ENCODE measurements around the gene ADAM17.
"Not testable (repeated sequence)": the region's sequence is repeated elsewhere in the genome, so short reads cannot be mapped to it uniquely, and the experiment has no call there.

Gene ADAM17

DNA sequence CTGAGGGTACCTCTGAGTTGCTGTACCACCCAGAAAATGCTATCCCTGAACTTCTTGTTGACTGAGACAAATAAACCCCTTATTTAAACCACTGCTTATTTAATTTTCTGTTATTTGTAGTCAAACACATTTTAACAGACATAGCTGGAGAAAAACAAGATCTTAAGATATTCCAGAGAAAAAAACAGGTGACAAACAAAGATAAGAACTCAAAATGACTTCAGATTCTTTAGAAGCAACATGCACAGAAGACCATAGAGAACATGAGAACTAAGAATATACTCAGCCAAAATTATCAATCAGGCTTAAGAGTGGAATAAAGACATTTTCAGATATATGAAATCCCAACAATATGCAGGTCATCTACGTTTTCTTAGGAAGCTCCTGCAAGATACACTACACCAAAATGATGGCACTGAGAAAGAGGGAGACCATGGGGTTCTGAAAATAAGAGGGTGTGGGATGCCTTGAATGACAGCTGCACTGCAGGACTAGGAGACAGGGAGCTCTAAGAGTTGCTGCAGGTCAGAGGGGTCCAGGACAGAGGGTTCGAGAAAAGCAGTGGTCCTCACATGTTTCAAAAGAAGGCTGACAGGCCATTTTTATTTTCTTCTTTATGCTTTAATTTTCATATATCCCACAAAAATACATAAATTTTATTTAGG is 38.4 kb downstream of the ADAM17 start:
- Histone ChIP-seq H3K9me3 (replicated peaks; ENCODE audit: low read length) (no peaks in the 10 kb centered on the region), H3K27me3 (ENCODE audit: control insufficient read depth, insufficient read depth, low read length) (no peaks in the 10 kb centered on the region), H3K4me1 (ENCODE audit: control insufficient read depth, insufficient read depth, low read length) (peaks cover 6% of the 10 kb centered on the region), H3K36me3 (ENCODE audit: insufficient read depth, low read length) (peaks cover 41% of the 10 kb centered on the region), H3K4me3 (ENCODE audit: low read length) (no peak overlapping the region), H3K9ac (ENCODE audit: low read depth, low read length) (no peak overlapping the region), H3K4me2 (ENCODE audit: low read length) (no peak overlapping the region)

DNA sequence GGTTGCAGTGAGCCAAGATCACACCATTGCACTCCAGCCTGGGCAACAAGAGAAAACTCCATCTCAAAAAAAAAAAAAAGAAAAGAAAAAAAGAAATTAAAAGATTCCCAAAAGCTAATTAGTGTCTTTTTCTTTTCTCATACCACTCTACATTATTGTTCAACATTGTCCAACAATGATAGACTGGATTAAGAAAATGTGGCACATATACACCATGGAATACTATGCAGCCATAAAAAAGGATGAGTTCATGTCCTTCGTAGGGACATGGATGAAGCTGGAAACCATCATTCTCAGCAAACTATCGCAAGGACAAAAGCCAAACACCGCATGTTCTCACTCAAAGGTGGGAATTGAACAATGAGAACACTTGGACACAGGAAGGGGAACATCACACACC is 41.7 kb downstream of the ADAM17 start:
- H3K9me3 ChIP-seq (replicated peaks; ENCODE audit: low read length); H3K4me1 ChIP-seq (ENCODE audit: control insufficient read depth, insufficient read depth, low read length); H3K9ac ChIP-seq (ENCODE audit: low read depth, low read length); H3K4me3 ChIP-seq (ENCODE audit: low read length); H3K27me3 ChIP-seq (ENCODE audit: control insufficient read depth, insufficient read depth, low read length); H3K4me2 ChIP-seq (ENCODE audit: low read length): not testable (repeated sequence)
- peaks cover 37% of the 10 kb centered on the region for H3K36me3 ChIP-seq (ENCODE audit: insufficient read depth, low read length)

DNA sequence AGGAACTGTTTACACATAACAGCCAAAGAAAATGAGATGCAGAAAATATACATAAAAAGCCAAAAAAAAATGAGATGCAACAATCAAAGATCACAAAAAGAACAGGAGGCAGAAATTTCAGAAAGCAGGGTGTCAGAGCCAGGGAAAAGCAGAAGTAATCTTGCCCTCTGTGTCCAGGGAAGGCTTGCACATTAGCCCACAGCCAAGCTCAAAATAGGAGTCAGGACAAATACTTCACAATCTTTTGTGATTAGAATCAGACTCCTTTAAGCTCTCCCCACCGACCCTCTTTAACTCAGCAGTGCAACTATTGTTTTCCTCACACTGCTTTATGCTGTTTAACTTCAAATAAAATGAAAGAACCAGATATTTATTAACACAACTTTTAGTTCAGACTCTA is 46.7 kb downstream of the ADAM17 start:
- no peaks in the 10 kb centered on the region for H3K27me3 ChIP-seq (ENCODE audit: control insufficient read depth, insufficient read depth, low read length)
- no peak overlapping the region for H3K9ac ChIP-seq (ENCODE audit: low read depth, low read length)
- H3K4me2 ChIP-seq (ENCODE audit: low read length), result no peak overlapping the region
- no peaks in the 10 kb centered on the region for H3K9me3 ChIP-seq (replicated peaks; ENCODE audit: low read length)
- peaks cover 35% of the 10 kb centered on the region for H3K36me3 ChIP-seq (ENCODE audit: insufficient read depth, low read length)
- no peaks in the 10 kb centered on the region for H3K4me1 ChIP-seq (ENCODE audit: control insufficient read depth, insufficient read depth, low read length)
- no peak overlapping the region for H3K4me3 ChIP-seq (ENCODE audit: low read length)

DNA sequence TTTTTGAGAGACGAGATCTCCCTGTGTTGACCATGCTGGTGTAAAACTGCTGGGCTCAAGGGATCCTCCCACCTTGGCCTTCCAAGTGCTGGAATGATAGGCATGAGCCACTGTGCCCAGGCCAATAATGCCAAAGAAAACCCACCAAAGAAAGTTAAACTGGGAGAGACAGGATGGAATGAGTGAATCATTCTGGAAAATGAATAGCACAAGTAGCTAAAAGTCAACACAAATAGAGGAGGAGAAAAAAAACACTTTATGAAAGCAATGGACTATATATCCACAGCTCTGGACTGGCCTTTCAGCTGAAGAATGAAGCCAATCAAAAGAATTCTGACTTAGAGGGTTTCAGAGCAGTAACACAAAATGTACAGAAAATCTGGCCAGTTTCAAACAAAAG is 57.4 kb downstream of the ADAM17 start:
- Histone ChIP-seq H3K27me3 (ENCODE audit: control insufficient read depth, insufficient read depth, low read length) (no peaks in the 10 kb centered on the region), H3K9ac (ENCODE audit: low read depth, low read length) (no peak overlapping the region), H3K4me1 (ENCODE audit: control insufficient read depth, insufficient read depth, low read length) (peaks cover 12% of the 10 kb centered on the region), H3K4me3 (ENCODE audit: low read length) (no peak overlapping the region), H3K9me3 (replicated peaks; ENCODE audit: low read length) (no peaks in the 10 kb centered on the region), H3K4me2 (ENCODE audit: low read length) (no peak overlapping the region), H3K36me3 (ENCODE audit: insufficient read depth, low read length) (peaks cover 50% of the 10 kb centered on the region)

DNA sequence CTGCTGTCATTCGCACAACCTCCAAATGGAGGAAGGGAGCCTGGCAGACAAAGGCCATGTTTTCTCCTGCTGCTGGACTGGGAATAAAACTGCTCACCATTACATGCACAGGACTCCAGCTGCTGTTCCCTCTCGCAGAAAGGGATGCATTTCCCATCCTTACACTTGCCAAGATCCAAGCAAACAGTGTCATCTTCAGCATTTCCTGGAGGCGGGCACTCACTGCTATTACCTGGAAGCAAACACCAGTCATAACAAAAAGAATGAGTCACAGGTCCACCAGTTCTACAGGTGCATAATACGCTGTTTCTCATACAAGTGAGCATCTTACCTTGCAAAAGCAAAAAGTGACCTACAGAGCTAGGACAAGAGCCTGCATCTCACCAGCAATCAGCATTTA is 58.6 kb downstream of the ADAM17 start:
- Histone ChIP-seq H3K4me1 (ENCODE audit: control insufficient read depth, insufficient read depth, low read length) (peaks cover 12% of the 10 kb centered on the region), H3K9ac (ENCODE audit: low read depth, low read length) (no peak overlapping the region), H3K27me3 (ENCODE audit: control insufficient read depth, insufficient read depth, low read length) (no peaks in the 10 kb centered on the region), H3K4me3 (ENCODE audit: low read length) (no peak overlapping the region), H3K4me2 (ENCODE audit: low read length) (no peak overlapping the region), H3K36me3 (ENCODE audit: insufficient read depth, low read length) (peaks cover 58% of the 10 kb centered on the region), H3K9me3 (replicated peaks; ENCODE audit: low read length) (no peaks in the 10 kb centered on the region)

DNA sequence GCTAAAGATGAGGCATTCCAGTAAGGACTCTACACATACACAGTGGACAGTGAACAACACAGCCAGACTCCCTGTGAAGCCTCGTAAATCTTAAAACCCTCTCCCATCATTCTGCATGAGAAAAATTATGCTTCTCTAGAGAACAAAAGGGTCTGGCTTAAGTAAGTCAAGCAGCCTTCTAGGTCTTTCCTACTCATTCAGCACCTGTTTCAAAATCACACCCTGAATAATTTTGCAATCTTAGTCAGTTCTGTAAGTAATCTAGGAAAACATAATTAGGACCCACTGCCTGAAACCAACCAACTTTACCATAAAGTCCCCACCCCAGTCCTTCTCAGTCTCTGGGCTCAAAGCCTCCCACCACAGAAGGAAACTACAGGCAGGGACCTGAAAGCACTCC is 61.5 kb downstream of the ADAM17 start:
- no peak overlapping the region for H3K4me3 ChIP-seq (ENCODE audit: low read length)
- H3K36me3 ChIP-seq (ENCODE audit: insufficient read depth, low read length), result peaks cover 74% of the 10 kb centered on the region
- H3K27me3 ChIP-seq (ENCODE audit: control insufficient read depth, insufficient read depth, low read length), result no peaks in the 10 kb centered on the region
- no peak overlapping the region for H3K9ac ChIP-seq (ENCODE audit: low read depth, low read length)
- H3K9me3 ChIP-seq (replicated peaks; ENCODE audit: low read length), result no peaks in the 10 kb centered on the region
- peaks cover 17% of the 10 kb centered on the region for H3K4me1 ChIP-seq (ENCODE audit: control insufficient read depth, insufficient read depth, low read length)
- no peak overlapping the region for H3K4me2 ChIP-seq (ENCODE audit: low read length)

DNA sequence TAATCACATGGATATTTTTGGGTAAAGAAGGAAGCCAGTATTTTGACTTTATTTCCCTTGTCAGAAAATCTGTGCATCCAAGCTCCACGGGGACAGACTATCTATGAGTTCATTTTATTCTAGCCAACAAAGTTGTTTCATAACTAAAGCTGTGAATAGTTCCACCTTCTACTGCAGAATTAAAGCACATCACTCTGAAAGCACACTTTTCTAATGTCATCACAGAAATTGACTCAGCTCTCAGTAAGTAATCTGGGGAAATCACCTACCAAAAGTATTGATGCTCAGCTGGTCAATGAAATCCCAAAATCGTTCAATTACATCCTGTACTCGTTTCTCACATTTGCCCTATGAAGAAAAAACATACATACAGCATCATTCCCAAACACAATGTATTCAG is 62.2 kb downstream of the ADAM17 start:
- Histone ChIP-seq H3K9ac (ENCODE audit: low read depth, low read length) (no peak overlapping the region), H3K4me3 (ENCODE audit: low read length) (no peak overlapping the region), H3K27me3 (ENCODE audit: control insufficient read depth, insufficient read depth, low read length) (no peaks in the 10 kb centered on the region), H3K9me3 (replicated peaks; ENCODE audit: low read length) (no peaks in the 10 kb centered on the region), H3K36me3 (ENCODE audit: insufficient read depth, low read length) (peaks cover 77% of the 10 kb centered on the region), H3K4me2 (ENCODE audit: low read length) (no peak overlapping the region), H3K4me1 (ENCODE audit: control insufficient read depth, insufficient read depth, low read length) (peaks cover 17% of the 10 kb centered on the region)

DNA sequence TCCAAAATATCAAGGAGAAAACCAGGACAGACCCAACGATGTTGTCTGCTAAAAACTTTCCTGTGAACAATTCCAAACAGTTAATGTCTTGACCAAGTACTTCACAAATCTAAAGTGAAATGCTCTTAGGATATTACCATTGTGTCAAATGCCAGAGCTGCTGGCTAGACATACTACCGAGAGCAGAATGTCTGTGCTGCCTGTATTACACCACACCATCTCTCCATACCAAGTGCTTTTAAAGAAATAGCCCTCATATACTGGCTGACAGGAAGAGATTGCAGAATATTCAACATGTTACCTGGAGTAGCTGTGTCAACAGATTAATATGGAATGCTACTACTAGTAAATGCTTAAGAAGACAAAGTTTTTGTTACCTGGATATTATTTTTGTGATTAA is 62.7 kb downstream of the ADAM17 start:
- Histone ChIP-seq H3K9me3 (replicated peaks; ENCODE audit: low read length) (no peaks in the 10 kb centered on the region), H3K4me1 (ENCODE audit: control insufficient read depth, insufficient read depth, low read length) (peaks cover 17% of the 10 kb centered on the region), H3K4me2 (ENCODE audit: low read length) (no peak overlapping the region), H3K27me3 (ENCODE audit: control insufficient read depth, insufficient read depth, low read length) (no peaks in the 10 kb centered on the region), H3K4me3 (ENCODE audit: low read length) (no peak overlapping the region), H3K36me3 (ENCODE audit: insufficient read depth, low read length) (peaks cover 83% of the 10 kb centered on the region), H3K9ac (ENCODE audit: low read depth, low read length) (no peak overlapping the region)

DNA sequence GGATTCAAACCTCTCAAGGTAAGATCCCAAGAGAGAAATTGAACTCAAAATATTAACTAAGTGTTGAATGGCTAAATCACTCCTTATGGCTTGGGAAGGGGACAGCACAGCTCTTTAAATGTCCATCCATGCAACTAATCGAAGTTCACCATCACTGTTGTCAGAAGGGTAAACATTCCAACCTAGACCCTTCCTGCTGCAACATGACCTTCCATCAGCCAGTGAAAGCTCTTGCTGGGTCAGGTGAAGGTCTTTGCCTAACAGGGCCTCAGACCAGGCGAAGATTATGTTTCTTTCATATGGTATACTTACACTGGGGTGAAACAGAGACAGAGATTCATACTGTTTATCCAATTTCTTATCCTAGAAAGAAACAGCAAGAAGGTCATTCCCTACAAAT is 64.8 kb downstream of the ADAM17 start:
- H3K4me3 ChIP-seq (ENCODE audit: low read length), result no peak overlapping the region
- H3K36me3 ChIP-seq (ENCODE audit: insufficient read depth, low read length), result peaks cover 89% of the 10 kb centered on the region
- peaks cover 18% of the 10 kb centered on the region for H3K4me1 ChIP-seq (ENCODE audit: control insufficient read depth, insufficient read depth, low read length)
- no peaks in the 10 kb centered on the region for H3K27me3 ChIP-seq (ENCODE audit: control insufficient read depth, insufficient read depth, low read length)
- no peaks in the 10 kb centered on the region for H3K9me3 ChIP-seq (replicated peaks; ENCODE audit: low read length)
- no peak overlapping the region for H3K4me2 ChIP-seq (ENCODE audit: low read length)
- no peak overlapping the region for H3K9ac ChIP-seq (ENCODE audit: low read depth, low read length)

DNA sequence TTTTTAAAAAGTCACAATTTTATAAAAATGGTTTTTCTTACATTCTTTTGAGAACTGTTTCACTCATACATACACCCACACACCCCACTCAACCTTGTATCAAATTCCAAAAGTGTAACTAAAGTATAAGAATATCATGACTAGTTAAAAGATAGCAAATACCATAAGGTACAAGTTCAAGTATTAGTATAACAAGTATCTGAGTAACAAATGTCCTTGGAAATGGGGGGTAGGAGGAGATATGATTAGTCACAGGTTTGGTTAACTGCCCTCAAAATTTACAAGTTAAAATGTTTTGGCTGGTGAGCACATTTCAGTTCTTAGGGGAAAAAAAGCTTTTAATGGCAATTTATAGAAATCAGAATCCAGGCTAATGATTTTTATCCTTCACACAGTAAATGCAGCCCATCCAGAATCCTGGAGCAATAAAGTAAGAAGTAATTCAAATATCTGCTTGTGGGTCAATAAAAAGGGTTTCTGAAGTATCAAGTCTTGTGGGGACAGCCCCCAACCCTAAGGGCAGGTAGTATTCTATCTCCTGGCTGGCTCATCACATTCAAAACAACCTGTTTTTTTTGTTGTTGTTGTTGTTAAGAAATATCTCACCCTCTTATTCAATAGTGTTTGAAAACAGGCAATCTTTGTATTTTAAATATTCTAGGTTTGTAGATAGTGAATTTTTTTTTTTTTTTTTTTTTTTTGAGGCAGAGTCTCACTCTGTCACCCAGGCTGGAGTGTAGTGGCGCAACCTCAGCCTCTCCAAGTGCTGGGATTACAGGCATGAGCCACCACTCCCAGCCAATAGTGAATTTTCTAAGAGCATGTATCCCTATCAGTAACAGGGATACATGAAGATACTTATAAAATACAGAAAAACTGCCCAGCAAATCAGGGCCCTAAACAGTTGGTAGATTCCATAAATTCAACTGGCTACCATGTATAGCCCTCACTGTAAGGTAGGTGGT is 66.8 kb downstream of the ADAM17 start:
- no peak overlapping the region for H3K4me3 ChIP-seq (ENCODE audit: low read length)
- no peaks in the 10 kb centered on the region for H3K9me3 ChIP-seq (replicated peaks; ENCODE audit: low read length)
- peaks cover 18% of the 10 kb centered on the region for H3K4me1 ChIP-seq (ENCODE audit: control insufficient read depth, insufficient read depth, low read length)
- peak overlapping the region; percentile 52 for H3K4me2 ChIP-seq (ENCODE audit: low read length)
- H3K9ac ChIP-seq (ENCODE audit: low read depth, low read length), result peak overlapping the region; percentile 52
- no peaks in the 10 kb centered on the region for H3K27me3 ChIP-seq (ENCODE audit: control insufficient read depth, insufficient read depth, low read length)
- H3K36me3 ChIP-seq (ENCODE audit: insufficient read depth, low read length), result peaks cover 94% of the 10 kb centered on the region

DNA sequence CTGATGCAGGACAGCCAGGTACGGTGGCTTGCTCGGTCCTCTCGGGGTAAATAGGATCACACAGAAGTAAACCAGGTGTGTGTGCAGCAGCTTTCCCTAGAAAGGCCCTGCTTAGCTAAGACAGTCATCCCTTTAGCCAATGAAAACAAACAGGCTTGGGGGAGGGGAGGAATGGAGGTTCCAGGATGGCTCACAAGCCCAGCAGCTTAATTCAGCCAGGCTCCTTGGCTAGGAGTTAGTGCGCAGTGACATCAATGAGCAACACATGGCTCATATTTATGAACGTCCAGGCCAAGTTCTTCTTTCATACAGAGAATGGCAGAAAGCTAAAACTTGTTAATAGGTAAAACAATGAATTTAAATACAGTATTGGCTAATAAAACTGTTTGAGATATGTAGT is 71.1 kb downstream of the ADAM17 start:
- Histone ChIP-seq H3K4me2 (ENCODE audit: low read length) (no peak overlapping the region), H3K9ac (ENCODE audit: low read depth, low read length) (no peak overlapping the region), H3K9me3 (replicated peaks; ENCODE audit: low read length) (no peaks in the 10 kb centered on the region), H3K27me3 (ENCODE audit: control insufficient read depth, insufficient read depth, low read length) (no peaks in the 10 kb centered on the region), H3K4me3 (ENCODE audit: low read length) (no peak overlapping the region), H3K4me1 (ENCODE audit: control insufficient read depth, insufficient read depth, low read length) (peaks cover 17% of the 10 kb centered on the region), H3K36me3 (ENCODE audit: insufficient read depth, low read length) (peaks cover 88% of the 10 kb centered on the region)
